AG09319 (cell line): ENCODE measurements around the gene MTSS2.

ENCODE experiments used
- DNase-seq: peaks from one replicate; pipeline ENCODE4 v3.0.0-alpha.2; 2010; ENCODE audit warnings: low read depth; ENCODE audit errors: extremely low read depth
- TF ChIP-seq, protein P1 (sequence below): IDR thresholded peaks from 2 replicates; pipeline ENCODE4 v1.5.1; 2011; ENCODE audit warnings: low read depth, mild to moderate bottlenecking, inconsistent platforms, low read length, moderate library complexity

The MTSS2 gene

DNA sequence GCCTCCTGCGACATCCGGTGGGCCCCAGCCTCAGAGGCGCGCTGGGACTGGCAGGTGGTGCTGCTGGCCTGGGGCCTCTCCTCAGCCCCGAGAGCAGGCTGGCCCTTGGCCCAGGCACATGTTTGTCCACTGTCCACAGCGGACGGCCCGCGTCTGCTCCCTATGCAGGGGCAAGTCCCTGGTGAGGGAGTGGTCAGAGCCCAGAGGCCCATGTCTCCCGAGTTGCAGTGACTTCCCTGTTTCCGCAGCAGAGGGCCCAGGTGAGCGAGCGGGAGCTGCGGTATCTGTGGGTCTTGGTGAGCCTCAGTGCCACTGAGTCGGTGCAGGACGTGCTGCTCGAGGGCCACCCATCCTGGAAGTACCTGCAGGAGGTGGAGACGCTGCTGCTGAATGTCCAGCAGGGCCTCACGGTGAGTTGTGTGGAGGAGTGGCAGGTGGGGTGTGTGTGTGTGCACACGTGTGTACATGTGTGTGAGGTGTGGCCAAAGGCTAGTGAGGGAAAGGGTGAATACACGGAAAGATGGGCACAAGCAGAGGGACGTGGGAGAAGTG is 29.1 kb downstream of the MTSS2 start:
- DNase-seq = no peak
- TF ChIP-seq, protein P1, sequence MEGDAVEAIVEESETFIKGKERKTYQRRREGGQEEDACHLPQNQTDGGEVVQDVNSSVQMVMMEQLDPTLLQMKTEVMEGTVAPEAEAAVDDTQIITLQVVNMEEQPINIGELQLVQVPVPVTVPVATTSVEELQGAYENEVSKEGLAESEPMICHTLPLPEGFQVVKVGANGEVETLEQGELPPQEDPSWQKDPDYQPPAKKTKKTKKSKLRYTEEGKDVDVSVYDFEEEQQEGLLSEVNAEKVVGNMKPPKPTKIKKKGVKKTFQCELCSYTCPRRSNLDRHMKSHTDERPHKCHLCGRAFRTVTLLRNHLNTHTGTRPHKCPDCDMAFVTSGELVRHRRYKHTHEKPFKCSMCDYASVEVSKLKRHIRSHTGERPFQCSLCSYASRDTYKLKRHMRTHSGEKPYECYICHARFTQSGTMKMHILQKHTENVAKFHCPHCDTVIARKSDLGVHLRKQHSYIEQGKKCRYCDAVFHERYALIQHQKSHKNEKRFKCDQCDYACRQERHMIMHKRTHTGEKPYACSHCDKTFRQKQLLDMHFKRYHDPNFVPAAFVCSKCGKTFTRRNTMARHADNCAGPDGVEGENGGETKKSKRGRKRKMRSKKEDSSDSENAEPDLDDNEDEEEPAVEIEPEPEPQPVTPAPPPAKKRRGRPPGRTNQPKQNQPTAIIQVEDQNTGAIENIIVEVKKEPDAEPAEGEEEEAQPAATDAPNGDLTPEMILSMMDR = no peak

DNA sequence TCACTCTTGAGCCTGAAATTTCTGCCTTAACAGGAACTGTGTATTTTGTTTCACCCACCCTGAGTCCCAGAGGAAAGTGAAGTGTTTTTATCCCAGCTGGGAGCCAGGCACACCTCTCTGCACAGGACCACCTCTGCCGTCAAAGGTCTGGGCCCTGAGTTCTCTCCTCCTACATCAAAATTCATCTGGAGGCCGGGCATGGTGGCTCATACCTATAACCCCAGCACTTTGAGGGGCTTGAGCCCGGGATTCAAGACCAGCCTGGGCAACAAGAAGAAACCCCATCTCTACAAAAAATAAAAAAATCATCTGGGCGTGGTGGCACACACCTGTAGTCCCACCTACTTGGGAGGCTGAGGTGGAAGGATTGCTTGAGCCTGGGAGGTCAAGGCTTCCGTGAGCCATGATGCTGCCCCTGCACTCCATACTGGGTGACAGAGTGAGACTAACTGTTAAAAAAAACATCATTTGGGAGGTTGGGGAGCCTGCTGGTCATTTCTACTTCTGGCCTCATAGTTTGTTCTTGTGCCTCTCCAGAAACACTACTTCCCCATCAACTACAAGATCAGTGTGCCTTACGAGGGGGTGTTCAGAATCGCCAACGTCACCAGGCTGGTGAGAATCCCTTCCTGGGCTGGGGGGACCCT is 29.7 kb downstream of the MTSS2 start:
- no peak for DNase-seq
- TF ChIP-seq, protein P1 = no peak

DNA sequence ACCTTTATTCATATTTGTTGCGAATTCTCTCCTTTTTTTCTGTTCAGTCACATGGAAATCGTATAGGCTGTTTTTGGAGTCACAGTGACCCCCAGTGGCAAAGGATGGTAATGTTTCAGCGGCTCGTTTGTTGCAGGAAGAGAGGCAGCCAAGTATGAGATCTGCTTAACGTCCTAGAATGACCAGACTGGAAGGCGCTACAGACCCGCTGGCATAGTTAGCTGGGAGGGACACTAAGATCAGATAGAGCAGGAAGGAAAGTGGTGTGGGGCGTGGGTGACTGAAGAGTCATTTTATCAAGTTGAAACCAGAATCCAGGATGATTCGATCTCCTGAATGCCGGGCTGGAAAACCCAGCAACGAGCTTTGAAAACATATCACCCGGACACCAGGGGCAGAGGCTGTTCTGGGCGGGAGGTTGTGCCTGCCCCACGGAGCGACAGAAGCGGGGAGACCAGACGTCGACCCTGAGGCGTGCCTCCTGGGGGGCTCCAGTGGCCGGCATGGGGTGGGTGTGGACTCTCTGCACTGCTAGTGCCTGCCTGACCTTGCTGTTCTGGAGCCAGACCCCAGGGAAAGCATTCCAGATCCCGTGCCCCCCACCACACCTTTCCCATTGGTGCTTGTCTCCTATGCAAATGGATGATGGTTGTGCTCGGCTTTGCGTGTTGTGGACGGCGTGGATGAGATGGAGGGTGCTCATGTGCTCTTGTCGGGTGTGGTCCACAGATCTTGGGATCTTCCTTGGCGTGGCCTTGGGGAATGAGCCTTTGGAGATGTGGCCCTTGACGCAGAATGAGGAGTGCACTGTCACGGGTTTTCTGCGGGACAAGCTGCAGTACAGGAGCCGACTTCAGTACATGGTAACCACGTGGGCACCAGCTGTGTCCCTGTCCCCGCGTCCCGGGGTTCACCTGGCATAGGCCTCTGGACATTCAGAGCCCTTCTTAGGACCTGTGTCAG is 31.8 kb downstream of the MTSS2 start:
- TF ChIP-seq, protein P1 = peak; percentile 82
- no peak for DNase-seq

DNA sequence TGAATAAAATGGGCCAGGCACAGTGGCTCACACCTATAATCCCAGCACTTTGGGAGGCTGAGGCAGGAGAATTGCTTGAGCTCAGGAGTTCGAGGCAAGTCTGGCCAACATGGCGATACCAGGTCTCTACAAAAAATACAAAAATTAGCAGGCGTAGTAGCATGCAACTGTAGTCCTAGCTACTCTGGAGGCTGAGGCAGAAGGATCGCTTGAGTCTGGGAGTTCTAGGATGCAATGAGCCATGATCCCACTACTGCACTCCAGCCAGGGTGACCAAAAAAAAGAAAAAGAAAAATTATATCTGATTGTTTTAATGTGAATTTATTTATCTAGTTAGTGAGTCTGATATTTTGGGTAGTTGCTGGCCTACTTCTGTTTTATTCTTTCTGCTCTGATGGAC is 32.4 kb downstream of the MTSS2 start:
- TF ChIP-seq, protein P1 = no peak
- DNase-seq = no peak

DNA sequence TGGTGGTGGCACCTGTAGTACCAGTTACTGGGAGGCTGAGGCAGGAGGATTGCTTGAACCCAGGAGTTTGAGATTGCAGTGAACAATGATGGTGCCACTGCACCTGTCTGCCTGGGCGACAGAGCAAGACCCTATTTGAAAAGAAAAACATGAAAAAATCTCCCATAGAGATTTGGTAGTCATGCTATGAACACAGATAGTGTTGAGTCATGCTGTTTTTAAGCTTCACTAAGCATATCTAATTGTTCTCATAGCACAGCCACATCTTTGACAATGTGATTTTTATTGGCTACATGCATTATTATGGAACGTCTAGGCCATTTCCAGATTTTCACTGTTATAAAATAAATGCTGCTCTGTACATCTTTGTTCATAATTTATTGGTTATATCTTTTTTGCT is 33.5 kb downstream of the MTSS2 start:
- TF ChIP-seq, protein P1 = no peak
- DNase-seq = no peak

DNA sequence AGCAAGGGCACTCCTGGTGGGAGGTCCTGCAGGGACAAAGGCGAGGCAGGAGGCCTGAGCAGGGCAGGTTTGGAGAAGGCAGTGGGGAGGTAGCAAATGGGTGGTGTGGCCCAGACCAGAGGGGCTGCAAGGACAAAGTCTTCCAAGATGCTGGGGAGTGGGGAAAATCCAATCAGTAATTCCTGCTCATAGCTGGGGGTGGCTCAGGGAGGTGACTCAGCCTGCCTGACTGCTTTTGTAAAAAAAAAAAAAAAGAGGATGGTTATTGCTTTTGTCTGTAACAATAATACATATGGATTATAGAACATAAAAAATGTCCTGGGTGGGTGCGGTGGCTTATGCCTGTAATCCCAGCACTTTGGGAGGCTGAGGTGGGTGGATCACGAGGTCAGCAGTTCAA is 34.3 kb downstream of the MTSS2 start:
- no peak for DNase-seq
- TF ChIP-seq, protein P1 = no peak

DNA sequence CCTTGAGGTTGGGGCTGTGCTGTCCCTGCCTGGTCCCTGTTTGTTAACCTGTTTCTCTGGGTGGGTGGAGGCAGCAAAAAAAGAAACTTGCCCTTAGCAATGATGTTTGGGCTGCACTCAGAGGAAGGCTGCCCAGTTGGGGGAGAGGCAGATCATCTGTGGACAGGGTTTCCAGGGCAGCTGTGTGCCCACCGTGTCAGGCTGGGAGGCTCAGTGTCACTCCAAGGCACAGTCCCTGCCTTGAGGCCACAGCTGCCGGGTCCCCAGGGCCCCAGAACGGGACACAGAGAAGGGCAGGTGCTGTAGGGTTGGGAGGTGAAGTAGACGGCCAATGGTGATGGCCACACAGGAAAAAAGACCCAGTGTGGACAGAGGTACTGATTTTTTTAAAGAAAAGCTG is 35.6 kb downstream of the MTSS2 start:
- no peak for DNase-seq
- TF ChIP-seq, protein P1 = no peak
